ENCODE measurements around the gene ZIC2.

The ZIC2 gene

DNA sequence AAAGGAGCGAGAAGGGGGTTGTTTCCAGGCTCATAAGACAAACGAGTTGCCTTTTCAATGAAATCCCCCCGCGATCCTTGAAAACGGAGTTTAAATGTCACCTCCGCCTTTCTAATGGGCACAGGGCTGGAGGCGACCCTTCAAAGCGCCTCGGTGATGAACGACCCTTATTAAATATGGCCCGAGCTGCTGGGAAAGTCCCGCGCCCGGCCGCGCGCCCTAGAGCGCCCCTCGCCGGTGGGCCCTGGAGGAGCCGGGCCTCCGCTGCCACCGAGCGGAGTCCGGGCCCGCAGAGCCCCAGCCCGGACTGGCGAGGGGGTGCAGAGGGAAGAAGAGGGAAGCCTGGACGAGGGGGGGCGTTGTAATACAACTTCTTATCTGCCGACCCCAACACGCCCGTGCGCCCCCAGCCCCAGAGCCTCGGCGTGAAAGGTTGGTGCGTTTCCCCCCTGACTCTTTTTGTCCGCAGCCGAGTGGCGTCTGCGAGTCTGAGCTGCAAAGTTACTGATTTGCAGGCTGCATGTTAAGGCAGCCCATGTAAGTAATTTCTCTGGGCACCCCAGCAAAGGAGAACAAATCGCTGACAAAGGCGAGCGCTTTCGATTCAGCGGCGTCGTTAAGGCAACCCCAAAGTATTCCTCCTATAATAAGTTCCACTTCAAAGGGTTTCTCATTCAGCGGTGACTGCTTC lies 21.9 kb upstream of the ZIC2 start:
- in situ Hi-C loops (cut with HindIII; ENCODE audit: low sequenced_read_pairs) = no loop called here

DNA sequence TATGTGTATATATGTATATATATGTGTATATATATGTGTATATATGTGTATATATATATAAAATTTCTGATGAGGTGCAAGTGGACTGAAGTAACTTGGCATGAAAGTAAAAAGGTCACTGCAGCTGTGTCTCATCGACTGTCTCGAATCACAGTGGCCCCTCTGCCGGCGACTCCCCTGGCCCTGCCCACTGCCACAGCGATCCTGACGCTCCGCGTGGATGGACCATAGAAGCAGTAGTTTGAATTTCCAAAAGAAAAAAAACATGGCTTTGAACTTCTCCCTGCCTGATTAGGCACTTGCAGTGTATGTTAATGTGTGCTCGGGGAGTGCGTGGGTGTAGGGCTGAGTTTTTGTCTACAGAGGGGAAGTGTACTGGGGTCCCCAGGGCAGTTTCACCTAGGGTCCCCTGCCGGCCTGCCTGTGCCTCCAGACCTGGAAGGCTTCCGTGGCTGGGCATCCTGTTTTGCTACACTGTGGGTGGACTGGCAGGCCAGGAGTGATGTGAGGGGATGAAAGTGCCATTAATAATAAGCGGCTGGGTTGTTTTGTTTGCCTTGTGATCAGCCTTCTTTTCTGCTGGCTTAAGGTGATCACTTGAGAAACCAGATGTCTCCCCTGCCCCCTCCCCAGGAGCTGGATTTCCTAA lies 20.8 kb upstream of the ZIC2 start:
- in situ Hi-C loops (cut with HindIII; ENCODE audit: low sequenced_read_pairs) = no loop called here

DNA sequence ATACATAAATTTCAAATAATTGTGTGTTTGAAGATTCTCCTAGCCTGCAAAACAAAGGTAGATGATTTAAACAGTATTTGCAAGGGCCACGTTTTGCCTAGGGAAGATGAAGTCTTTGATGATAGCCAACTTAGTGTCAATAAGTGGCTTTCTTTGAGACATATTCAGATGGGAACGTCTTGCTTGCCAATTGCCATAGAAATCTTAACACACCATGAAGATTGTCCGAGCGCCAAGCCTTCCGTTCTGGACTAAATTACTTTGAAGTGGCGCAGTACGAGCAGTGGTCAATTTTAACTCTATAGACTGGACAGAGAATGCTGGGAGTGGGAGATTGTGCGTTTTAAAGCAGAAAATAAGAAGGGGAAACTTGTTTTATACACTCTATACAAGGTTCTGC lies 19.9 kb upstream of the ZIC2 start:
- in situ Hi-C loops (cut with HindIII; ENCODE audit: low sequenced_read_pairs) = no loop called here

DNA sequence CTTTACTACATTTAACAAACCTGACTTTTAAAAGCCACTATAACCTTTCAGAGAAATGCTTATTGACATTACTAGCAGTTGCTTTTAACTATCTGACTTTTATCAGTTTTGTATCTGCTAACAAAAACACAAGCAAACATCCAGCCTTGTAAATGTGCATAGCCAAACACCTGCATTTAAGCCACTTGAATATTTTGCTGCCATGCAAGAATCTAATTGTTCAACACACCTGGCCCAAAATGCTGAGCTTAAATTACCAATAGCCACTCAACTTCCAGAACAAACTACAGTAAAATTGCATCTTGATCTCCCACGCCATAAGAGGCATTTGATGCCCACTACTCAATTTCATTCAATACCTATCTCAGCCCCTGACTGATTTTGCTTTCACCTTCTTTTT lies 19.3 kb upstream of the ZIC2 start:
- in situ Hi-C loops (cut with HindIII; ENCODE audit: low sequenced_read_pairs) = no loop called here

DNA sequence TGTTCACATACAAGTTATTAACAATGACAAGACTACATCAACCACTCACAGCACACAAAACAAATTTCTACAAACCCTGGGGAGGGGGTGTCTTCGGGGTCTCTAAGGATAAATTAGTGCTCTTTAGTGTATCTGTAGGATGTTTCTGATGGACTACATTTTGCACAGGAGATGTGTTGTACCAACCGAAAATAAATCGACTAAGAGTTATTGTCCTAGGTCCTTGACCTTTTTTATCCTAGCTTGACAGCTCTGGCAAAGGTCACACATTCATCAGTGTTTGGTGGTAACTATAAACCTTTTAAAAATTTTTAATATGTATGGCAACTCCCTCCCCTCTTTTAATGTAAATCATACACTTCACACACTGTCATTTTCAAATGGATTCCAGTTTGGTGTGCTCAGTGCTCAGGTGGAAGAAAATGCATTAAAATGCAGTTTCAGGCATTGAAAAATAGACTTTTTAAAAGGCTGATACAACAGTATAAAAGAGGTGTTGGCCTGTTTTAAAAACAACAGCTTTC lies 17.7 kb upstream of the ZIC2 start:
- in situ Hi-C loops (cut with HindIII; ENCODE audit: low sequenced_read_pairs) = no loop called here

DNA sequence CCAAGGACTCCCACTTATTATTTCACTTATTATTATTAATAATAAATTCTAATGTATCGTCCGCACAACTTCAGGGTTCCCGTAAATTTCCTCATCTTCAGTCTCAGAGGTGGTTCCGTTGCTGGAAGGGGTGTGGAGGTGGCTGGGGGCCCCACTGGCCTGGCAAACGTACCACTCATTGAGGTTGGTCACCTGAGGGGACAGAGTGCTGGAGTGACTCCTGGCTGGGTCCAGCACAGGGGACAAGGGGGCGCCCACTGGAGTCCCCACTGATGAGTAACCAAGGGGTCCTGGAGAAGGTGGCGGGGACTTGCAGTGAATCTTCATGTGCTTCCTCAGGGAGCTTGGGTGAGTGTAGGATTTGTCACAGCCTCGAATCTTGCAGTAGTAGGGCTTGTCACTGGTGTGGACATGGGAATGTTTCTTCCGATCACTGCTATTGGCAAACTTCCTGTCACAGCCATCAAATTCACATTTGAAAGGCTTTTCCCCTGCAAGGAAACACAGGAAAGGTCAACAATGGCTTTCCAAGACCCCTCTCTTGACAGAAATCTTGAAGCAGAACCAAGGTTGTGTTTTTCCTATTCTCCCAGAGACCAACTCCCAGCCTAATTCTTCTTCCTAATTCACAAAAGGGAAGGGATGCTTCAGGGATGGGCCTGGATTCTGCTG lies 16.1 kb upstream of the ZIC2 start:
- in situ Hi-C loops (cut with HindIII; ENCODE audit: low sequenced_read_pairs) = no loop called here

DNA sequence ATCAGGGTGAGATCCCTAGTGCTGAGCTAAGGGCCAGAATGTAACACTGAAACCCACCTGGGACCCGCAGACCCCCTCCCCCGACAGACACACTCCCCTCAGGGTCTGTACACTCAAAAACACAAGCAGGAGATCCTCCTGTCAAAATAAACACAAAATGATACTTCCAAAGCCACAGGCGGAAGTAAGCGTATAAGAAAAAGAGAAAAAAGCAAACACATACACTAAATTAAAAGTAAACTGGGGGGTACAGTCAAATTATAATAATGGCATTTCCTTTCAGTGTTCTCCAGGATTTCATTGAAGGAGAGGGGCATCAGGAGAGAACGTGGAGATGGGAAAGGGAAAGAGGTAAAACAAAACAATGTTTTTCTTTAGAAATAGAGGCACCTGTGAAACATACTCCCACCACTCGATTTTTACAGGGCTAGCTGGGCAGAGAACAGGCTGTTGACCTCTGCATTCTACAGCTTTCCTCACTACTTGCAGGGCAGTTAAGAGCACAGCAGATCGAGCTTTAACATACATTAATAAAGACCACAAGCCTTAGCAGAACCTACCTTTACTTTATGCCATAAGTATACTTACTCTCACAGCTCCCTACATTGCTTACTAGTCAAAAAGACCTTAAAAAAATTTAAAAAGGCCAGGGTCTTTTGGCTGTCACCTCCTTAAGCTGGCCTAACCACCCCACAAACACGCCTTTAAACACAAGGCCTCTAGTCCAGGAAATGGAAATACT lies 15.3 kb upstream of the ZIC2 start:
- in situ Hi-C loops (cut with HindIII; ENCODE audit: low sequenced_read_pairs) = no loop called here

DNA sequence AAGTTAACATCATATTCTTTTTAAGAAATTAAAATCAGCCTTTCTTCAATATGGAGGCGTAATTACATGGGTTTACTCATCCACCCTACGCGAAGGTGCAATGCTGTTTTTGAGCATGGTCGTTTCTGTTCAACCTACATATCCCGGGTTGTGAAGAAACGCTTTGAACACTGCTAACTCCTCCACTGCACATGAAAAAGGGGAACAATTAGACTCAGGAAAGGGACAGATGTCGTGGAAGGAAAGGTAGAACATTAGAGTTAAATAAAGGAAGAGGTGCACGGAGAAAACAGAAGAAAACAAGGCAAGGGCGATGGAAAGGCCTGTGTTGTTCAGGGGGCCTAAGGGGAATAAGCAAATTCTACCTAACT lies 14.1 kb upstream of the ZIC2 start:
- in situ Hi-C loops (cut with HindIII; ENCODE audit: low sequenced_read_pairs) = no loop called here

DNA sequence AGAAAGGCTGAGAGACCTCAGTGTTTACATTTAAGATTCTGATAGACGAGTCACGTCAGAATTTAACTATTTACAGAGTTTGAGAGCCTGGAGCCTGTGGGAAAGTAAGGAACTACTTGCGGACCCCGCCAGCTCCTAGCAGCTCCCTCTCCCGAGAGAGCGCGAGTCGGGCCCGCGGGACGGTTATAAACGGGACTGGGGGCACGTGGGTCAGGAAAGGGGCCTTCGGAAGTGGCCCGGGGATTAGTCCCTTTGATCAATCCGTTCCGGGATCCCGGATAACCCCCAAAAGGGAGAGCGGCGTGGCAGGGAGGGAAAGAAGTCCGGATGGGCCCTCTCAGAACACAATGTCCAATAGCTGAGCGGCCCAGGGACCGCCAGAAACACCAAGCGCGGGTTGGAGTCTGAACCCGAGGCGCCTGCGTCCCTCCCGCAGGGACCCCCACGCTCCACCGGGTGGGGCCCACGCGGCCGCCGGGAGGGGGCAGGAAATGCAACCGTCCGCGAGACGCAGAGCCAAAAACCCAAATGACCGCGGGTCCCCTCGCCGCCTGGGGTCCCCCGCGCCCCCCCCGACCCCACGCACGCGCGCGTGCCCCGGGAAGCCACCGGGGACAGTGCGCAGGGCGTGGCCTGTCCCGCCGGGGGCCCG lies 13.6 kb upstream of the ZIC2 start:
- in situ Hi-C loops (cut with HindIII; ENCODE audit: low sequenced_read_pairs) = no loop called here

DNA sequence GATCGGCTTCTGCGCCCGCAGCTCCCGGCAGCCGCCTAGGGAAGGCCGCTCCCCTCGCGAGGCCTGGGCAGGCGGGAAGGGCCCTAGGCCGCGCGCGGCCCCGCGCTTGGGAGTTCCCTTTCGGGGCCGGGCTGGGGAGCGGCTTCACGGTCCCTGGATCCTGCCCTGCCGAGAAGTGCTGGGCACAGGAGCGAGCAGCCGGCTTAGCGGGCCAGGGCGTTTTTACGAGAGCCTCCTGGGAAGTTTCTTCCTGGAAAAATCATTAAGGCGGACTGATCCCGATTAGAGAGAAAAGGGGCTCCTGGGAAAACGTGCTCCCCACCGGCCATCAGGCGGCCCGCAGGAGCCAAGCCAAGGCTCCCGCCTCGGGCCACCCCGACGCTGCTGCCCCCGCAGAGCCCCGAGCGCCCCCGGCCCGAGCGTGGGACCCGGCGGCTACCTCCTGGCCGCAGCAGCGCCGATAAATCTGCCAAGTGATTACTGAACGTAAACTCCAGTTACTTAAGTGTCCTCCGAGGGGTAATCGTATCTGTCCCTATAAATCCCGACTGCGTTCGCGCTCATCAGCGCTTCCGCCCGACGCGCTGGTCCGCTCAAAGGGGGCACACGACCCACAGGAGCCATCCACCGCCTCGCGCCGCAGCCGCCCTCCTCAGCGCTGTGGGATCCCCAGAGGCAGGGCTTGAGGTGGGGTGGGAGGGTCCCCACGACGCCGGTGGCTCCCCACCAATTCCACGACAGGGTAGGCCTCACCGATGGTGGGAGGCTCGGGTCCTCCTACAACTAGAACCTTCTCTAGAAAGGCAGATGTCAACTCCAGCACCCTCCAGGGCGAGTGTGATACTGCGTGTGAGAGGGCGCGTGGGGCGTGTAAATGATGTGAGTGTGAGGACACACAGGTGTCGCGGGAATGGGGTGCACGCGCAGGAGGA lies 12.8 kb upstream of the ZIC2 start:
- in situ Hi-C loops (cut with HindIII; ENCODE audit: low sequenced_read_pairs) = no loop called here

DNA sequence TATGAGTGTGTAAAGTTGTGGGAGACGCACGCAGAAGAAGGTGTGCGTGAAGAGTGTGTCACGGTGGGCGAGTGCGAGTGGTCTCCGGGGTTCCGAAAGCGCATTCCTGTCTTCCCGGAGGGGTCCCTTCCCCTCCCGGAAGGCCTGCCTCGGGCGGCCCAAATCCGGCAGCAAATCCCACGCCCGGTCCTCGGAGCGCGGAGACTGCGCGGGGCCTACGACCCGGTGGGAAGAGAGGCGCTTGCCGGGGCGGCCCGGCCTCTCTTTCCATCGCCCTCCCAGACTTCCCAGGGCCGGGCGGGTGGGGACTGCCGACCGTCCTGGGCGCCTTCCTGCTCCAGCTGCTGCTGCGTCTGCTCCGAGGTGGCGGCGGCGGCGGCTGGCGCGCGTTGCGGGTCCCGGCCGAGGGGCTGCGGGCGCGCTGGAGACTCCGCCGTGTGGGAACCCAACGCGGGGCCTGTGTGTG lies 12.1 kb upstream of the ZIC2 start:
- in situ Hi-C loops (cut with HindIII; ENCODE audit: low sequenced_read_pairs) = no loop called here

DNA sequence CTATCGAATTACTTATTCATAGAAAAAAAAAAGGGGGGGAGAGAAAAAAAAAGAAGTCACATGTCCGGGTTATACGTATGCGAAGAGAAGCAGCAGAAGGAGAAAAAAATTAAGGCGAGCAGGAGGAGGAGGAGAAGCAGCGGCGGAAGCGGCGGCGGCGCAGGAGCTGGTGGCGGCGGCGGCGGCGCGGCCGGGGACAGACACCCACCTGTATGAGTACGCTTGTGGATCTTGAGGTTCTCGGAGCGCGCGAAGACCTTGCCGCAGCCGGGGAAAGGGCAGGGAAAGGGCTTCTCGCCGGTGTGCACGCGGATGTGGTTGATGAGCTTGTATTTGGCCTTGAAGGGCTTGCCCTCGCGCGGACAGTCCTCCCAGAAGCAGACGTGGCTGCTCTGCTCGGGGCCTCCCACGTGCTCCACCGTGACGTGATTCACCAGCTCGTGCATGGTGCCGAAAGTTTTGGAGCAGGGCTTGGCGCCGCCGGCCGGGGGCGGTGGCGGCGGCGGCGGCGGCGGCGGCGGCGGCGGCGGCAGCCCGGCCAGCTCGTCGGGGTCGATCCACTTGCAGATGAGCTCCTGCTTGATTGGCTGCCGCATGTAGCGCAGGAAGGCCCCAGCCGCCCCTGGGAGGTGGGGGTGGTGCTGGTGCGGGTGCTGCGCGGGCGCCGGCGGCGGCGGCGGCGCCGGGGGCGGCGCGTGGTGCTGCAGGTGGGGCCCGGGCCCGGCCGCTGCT lies 11.5 kb upstream of the ZIC2 start:
- in situ Hi-C loops (cut with HindIII; ENCODE audit: low sequenced_read_pairs) = no loop called here

DNA sequence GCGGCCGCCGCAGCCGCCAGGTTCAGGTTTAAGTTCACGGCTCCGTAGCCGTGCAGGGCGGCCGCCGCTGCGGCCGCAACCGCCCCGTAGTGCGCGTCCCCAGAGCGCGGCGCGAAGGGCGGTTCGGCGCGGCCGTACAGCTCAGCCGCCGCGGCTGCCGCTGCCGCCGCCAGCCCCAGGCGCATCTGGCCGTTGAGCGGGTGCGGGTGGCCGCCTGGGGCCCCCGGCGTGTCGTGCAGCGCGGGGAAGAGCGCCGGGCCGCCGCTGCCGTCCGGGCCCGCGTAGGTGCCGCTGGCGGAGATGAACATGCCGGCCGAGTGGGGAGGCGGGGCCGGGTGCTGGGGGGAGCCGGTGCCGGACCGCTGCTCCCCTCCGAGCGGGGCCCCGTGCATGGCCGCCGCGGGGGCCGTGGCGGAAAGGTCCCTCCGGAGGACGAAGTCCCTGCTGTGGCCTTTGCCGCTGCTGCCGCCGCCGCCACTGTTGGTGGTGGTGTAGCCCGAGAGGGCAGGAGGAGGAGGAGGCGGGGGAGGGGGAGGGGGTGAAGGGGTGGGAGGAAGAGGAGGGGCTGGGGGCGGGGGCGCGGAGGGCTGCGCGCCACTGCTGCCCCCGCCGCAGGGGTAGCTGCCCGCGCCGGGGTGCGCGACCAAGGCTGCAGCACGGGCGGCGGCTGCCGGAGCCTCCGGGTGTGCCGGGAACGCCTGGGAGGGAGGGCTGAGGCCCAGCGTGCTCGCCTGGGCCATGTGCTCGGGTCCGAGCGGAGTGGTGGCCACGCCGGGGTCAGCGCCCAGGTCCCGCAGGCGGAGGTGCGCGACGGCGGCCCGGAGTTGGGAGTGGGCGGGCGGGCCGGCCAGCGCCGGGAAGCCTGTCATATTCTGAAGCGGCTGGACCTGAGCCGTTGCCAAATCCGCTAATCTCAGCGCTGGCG lies 10.7 kb upstream of the ZIC2 start:
- in situ Hi-C loops (cut with HindIII; ENCODE audit: low sequenced_read_pairs) = no loop called here

DNA sequence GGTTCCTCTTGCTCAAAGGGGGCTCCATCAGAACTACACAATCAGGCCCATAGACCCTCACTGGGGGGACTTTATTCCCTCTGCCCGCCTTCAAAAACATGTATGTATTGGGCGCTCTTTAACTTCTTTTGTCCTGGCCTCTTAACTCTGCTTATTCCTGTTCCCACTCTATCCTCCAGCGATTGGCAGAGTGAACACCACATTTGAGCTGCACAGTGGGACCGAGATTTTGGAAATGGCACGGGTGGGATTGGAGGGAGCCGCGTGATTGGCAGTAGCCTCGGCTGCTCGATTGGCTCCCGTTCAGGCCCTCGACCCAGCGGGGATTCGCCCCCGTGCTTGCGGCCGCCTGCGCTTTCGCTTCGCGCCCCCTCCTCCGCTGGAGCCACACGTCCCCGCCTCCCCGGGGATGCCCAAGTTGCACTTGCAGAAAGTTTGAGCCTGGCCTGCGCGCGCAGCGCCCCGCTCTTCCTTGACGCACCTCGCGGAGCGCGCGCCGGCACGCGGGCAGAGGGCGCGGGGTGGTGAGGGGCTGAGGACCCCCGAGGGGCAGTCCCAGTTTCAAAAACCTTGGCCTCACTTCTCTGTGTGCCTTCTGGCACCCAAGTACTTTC lies 9.9 kb upstream of the ZIC2 start, which contains the start of gene ZIC5:
Gene ZIC5, minus strand, starts transcription at position 192 of the 614 bp plus-strand sequence. Its CDS starts 164 bp downstream, at position 28.
- in situ Hi-C loops (cut with HindIII; ENCODE audit: low sequenced_read_pairs) = no loop called here

DNA sequence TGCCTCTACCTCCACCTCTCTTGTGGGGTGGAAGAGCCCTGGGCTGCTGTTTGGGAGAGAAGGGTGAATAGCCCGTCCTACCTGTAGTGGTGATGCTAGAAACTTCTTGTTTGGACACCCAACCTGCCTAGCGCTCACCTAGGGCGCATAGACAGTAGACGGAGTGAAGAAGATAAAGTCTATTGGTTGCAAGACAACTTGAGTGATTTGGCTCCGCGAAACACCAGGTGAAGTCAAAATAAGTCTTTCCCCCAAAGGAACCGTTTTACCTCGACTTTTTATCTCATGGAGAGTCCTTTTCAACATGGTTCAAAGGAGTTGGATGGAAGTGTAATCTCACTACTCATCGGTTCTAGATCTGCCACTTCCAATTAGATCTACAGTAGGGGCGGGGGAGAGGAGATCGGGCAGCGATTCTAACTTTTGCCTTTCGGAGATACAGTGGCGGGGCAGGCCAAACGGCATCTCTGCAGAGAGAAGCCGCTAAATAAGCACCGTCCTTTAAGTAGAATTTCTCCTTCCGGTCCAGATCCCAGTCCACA lies 9.3 kb upstream of the ZIC2 start:
- in situ Hi-C loops (cut with HindIII; ENCODE audit: low sequenced_read_pairs) = no loop called here

DNA sequence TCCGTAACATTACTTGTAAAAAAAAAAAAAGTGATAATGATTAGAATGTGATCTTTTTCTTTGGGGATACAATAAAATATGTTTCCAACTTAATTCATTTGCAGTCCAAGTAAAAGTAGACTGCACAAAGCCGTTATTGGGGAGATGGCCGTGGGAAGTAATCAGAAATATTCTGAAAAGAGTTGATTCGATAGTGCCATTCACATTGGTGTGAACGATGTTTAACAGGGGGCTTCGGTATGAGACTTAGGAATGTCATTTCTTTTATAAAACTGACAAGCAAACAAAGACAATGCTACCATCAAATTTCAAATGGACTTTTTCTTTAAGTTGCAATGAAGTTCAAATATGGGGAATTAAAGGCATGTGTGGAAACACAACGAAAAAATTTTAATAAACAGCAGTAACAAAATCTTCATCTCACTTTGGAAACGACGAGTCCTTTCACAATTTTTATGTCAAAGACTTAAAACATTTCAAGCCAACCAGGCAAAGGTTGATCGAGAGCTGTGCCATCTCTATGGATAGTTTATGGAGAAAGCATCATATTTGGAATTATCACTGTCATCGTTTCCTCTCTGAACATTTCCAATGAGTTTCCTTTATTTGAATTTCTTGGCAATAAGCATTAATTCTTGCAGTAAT lies 8.3 kb upstream of the ZIC2 start:
- in situ Hi-C loops (cut with HindIII; ENCODE audit: low sequenced_read_pairs) = no loop called here

DNA sequence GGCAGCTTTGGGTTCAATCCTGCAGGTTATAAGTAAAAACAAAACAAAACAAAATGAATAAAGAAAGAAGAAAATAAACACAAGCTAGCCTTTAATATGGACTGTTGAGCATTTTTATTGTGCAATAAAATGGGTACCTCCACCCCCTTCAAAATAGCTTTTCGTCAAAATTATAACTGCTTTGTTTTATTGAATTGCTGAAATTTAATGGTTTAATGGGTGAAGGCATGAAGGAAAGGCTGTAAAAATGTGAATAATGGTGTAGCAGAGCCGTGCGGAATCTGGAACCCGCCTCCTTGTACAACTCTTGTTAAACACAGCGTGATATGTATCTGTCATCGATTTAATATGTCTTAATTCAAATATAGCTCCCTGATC lies 7.8 kb upstream of the ZIC2 start:
- in situ Hi-C loops (cut with HindIII; ENCODE audit: low sequenced_read_pairs) = no loop called here

Data from DLD1 (cell line).